Parathyroid adenoma (tissue), 2 donors: ENCODE results near the gene TMEM126B.
"Not testable (repeated sequence)": the region's sequence is repeated elsewhere in the genome, so short reads cannot be mapped to it uniquely, and the experiment has no call there.

Experiments
- H2AFZ ChIP-seq: fragments of 300-600 bp; sonication (generic); one replicate; pipeline ENCODE4 v1.7.0; 2017; ENCODE audit warnings: antibody characterized with exemption, mild to moderate bottlenecking
- H3K27ac ChIP-seq: fragments of 300-600 bp; sonication (generic); one replicate; pipeline ENCODE4 v1.7.0; 2017
- H3K27me3 ChIP-seq: fragments of 300-600 bp; sonication (generic); one replicate; pipeline ENCODE4 v1.7.0; 2017; ENCODE audit warnings: low read length; ENCODE audit not compliant: control insufficient read depth, insufficient read depth
- H3K36me3 ChIP-seq: fragments of 300-600 bp; sonication (generic); one replicate; pipeline ENCODE4 v1.7.0; 2017; ENCODE audit warnings: low read length; ENCODE audit not compliant: control insufficient read depth, insufficient read depth
- H3K4me1 ChIP-seq: fragments of 300-600 bp; sonication (generic); one replicate; pipeline ENCODE4 v1.7.0; 2017; ENCODE audit warnings: control low read depth
- H3K4me2 ChIP-seq: fragments of 300-600 bp; sonication (generic); one replicate; pipeline ENCODE4 v1.7.0; 2017; ENCODE audit warnings: low read length
- H3K4me3 ChIP-seq: fragments of 300-600 bp; sonication (generic); one replicate; pipeline ENCODE4 v1.7.0; 2017; ENCODE audit warnings: low read depth, low read length
- H3K79me2 ChIP-seq: fragments of 300-600 bp; sonication (generic); one replicate; pipeline ENCODE4 v1.7.0; 2017; ENCODE audit warnings: control low read depth
- H3K9ac ChIP-seq: fragments of 300-600 bp; sonication (generic); one replicate; pipeline ENCODE4 v1.7.0; 2017; ENCODE audit warnings: mild to moderate bottlenecking
- H3K9me3 ChIP-seq: fragments of 300-600 bp; sonication (generic); one replicate; pipeline ENCODE4 v1.7.0; 2017; ENCODE audit warnings: low read length; ENCODE audit not compliant: control insufficient read depth
- TF ChIP-seq, protein P1 (sequence below): fragments of 300-600 bp; sonication (generic); IDR thresholded peaks from one replicate; pipeline ENCODE4 v1.7.0; 2017; ENCODE audit warnings: antibody characterized with exemption, mild to moderate bottlenecking
- donor health status: primary hyperparathyroidism.

Gene TMEM126B

DNA sequence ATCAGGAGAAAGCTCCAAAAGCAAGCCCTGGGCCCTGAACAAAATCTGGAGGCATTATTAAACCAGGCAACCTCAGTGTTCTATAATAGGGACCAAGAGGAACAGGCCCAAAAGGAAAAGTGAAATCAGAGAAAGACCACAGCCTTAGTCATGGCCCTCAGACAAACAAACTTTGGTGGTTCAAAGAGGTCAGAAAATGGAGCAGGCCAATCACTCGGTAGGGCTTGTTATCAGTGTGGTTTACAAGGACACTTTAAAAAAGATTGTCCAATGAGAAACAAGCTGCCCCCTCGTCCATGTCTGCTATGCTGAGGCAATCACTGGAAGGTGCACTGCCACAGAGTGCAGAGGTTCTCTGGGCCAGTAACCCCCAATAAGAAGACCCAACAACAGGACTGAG is 19.1 kb upstream of the TMEM126B start:
- not testable (repeated sequence) for H3K9ac ChIP-seq, H2AFZ ChIP-seq, H3K4me1 ChIP-seq, H3K79me2 ChIP-seq, H3K4me3 ChIP-seq, H3K4me2 ChIP-seq, H3K9me3 ChIP-seq, H3K27me3 ChIP-seq, H3K36me3 ChIP-seq, H3K27ac ChIP-seq

GRCh38 chr11:85611643-85612042 is 16.8 kb upstream of the TMEM126B start:
- not testable (repeated sequence) for H3K79me2 ChIP-seq, H3K36me3 ChIP-seq, H3K27me3 ChIP-seq, H3K9ac ChIP-seq, H3K4me3 ChIP-seq, H2AFZ ChIP-seq, H3K27ac ChIP-seq, H3K4me2 ChIP-seq, H3K4me1 ChIP-seq, H3K9me3 ChIP-seq

DNA sequence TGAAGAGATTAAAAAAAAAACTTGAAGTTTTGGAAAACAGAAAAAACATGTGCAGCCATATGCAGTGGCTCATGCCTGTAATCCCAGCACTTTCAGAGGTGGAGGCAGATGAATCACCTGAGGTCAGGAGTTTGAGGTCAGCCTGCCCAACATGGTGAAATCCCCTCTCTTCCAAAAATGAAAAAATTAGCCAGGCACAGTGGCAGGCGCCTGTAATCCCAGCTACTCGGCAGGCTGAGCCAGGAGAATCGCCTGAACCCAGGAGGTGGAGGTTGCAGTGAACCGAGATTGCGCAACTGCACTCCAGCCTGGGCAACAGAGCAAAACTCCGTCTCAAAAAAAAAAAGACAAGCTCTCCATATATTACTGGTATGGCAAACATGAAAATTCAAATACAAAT is 8.9 kb upstream of the TMEM126B start:
- H3K9ac ChIP-seq, result no peak overlapping the region
- TF ChIP-seq, protein P1, sequence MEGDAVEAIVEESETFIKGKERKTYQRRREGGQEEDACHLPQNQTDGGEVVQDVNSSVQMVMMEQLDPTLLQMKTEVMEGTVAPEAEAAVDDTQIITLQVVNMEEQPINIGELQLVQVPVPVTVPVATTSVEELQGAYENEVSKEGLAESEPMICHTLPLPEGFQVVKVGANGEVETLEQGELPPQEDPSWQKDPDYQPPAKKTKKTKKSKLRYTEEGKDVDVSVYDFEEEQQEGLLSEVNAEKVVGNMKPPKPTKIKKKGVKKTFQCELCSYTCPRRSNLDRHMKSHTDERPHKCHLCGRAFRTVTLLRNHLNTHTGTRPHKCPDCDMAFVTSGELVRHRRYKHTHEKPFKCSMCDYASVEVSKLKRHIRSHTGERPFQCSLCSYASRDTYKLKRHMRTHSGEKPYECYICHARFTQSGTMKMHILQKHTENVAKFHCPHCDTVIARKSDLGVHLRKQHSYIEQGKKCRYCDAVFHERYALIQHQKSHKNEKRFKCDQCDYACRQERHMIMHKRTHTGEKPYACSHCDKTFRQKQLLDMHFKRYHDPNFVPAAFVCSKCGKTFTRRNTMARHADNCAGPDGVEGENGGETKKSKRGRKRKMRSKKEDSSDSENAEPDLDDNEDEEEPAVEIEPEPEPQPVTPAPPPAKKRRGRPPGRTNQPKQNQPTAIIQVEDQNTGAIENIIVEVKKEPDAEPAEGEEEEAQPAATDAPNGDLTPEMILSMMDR, result no peak
- H3K4me3 ChIP-seq, result no peak overlapping the region
- no peaks in the 10 kb centered on the region for H3K4me1 ChIP-seq
- H3K36me3 ChIP-seq, result no peaks in the 10 kb centered on the region
- no peaks in the 10 kb centered on the region for H3K79me2 ChIP-seq
- H3K9me3 ChIP-seq, result no peaks in the 10 kb centered on the region
- H3K27ac ChIP-seq, result no peak overlapping the region
- H3K27me3 ChIP-seq, result no peaks in the 10 kb centered on the region
- no peak overlapping the region for H2AFZ ChIP-seq
- no peak overlapping the region for H3K4me2 ChIP-seq

DNA sequence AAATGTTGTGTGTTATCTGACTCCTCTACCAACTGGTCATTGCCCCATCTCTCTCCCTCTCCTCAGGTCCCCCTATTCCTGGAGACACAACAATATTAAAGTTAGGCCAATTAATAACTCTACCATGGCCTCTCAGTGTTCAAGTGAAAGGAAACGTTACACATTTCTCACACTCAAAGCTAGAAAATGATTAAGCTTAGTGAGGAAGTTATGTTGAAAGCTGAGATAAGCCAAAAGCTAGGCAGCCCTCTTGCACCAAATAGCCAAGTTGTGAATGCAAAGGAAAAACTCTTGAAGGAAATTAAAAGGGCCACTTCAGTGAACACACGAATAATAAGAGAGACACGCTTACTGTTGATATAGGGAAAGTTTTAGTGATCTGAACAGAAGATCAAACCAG is 8.1 kb upstream of the TMEM126B start:
- H3K27ac ChIP-seq, result no peak overlapping the region
- no peak overlapping the region for H3K4me2 ChIP-seq
- TF ChIP-seq, protein P1, result no peak
- no peak overlapping the region for H3K4me3 ChIP-seq
- no peak overlapping the region for H2AFZ ChIP-seq
- H3K9ac ChIP-seq, result no peak overlapping the region
- no peaks in the 10 kb centered on the region for H3K9me3 ChIP-seq
- H3K79me2 ChIP-seq, result no peaks in the 10 kb centered on the region
- H3K36me3 ChIP-seq, result no peaks in the 10 kb centered on the region
- H3K4me1 ChIP-seq, result no peaks in the 10 kb centered on the region
- no peaks in the 10 kb centered on the region for H3K27me3 ChIP-seq

- Histone ChIP-seq H3K4me2 (no peak overlapping the region), H3K9ac (no peak overlapping the region), H3K27ac (no peak overlapping the region)
These were observed 1.9 kb upstream of the TMEM126B start for GRCh38 chr11:85626496-85626895.

More at GRCh38 chr11:85626496-85626895, 1.9 kb upstream of the TMEM126B start:
- Histone ChIP-seq H3K27me3 (no peaks in the 10 kb centered on the region), H3K9me3 (no peaks in the 10 kb centered on the region), H3K4me1 (no peaks in the 10 kb centered on the region), H3K36me3 (no peaks in the 10 kb centered on the region), H3K79me2 (no peaks in the 10 kb centered on the region), H3K4me3 (peak overlapping the region; percentile 80), H2AFZ (peak overlapping the region; percentile 35)
- TF ChIP-seq, protein P1, result no peak
